Activated gamma-delta T cell (primary cell): Measurements from ENCODE around the gene PCDHGB6.
"Not testable (repeated sequence)": the region's sequence is repeated elsewhere in the genome, so short reads cannot be mapped to it uniquely, and the experiment has no call there.

Experiments used
- DNase-seq: peaks from one replicate; lab custom pipeline; 2025; lab: John Stamatoyannopoulos, UW

Gene PCDHGB6

DNA sequence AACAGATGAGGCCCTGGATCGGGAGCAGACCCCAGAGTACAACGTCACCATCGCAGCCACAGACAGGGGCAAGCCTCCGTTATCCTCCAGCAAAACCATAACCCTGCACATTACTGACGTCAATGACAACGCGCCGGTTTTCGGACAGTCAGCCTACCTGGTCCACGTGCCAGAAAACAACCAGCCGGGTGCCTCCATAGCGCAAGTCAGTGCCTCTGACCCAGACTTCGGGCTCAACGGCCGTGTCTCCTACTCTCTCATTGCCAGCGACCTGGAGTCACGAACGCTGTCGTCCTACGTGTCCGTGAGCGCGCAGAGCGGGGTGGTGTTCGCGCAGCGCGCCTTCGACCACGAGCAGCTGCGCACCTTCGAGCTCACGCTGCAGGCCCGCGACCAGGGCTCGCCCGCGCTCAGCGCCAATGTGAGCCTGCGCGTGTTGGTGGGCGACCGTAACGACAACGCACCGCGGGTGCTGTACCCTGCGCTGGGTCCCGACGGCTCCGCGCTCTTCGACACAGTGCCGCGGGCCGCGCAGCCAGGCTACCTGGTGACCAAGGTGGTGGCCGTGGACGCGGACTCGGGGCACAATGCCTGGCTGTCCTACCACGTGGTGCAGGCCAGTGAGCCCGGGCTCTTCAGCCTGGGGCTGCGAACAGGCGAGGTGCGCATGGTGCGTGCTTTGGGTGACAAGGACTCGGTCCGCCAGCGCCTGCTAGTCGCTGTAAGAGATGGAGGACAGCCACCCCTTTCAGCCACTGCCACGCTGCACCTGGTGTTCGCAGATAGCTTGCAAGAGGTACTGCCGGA lies 11.5 kb downstream of the PCDHGB6 start:
- no peak for DNase-seq

DNA sequence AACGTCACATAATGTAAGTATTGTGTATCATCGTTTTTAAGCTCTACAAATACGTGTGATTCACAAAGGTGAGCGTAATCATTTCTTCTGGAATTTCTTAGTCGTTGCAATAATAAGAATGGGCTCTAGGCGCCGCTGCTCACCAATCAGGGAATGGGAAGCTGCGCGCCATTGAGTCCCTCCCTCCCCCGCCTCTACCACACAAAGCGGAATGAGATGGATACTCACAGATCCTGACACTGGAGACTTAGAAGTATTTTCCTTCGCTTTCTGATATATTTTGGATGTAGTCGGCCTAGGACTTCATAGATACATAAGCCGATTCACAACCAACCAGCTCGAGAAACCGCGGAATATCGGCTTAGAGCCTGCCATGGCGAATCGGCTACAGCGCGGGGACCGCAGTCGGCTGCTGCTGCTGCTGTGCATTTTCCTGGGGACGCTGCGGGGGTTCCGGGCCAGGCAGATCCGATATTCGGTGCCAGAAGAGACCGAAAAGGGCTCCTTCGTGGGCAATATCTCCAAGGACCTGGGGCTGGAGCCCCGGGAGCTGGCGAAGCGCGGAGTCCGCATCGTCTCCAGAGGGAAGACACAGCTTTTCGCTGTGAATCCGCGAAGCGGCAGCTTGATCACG lies 13.2 kb downstream of the PCDHGB6 start, which contains the start of gene PCDHGA11:
Gene PCDHGA11, plus strand, starts transcription at position 197 of the 634 bp plus-strand sequence. Its CDS starts 177 bp downstream, at position 374.
- DNase-seq: no peak

DNA sequence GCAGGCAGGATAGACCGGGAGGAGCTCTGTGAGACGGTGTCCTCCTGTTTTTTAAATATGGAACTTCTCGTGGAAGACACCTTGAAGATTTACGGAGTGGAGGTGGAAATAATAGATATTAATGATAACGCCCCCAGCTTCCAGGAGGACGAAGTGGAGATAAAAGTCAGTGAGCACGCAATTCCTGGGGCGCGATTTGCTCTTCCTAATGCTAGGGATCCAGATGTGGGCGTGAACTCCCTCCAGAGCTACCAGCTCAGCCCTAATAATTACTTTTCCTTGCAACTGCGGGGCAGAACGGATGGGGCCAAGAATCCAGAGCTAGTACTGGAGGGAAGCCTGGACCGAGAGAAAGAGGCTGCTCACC lies 13.7 kb downstream of the PCDHGB6 start:
- no peak for DNase-seq

DNA sequence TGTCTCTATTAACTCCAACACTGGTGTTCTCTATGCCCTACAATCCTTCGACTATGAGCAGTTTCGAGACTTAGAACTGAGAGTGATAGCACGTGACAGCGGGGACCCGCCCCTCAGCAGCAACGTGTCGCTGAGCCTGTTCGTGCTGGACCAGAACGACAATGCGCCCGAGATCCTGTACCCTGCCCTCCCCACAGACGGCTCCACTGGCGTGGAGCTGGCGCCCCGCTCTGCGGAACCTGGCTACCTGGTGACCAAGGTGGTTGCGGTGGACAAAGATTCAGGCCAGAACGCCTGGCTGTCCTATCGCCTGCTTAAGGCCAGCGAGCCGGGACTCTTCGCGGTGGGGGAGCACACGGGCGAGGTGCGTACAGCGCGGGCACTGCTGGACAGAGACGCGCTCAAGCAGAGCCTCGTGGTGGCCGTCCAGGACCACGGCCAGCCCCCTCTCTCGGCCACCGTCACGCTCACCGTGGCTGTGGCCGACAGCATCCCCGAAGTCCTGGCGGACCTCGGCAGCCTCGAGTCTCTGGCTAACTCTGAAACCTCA lies 15.0 kb downstream of the PCDHGB6 start:
- no peak for DNase-seq

- no peak for DNase-seq
Observed at GRCh38 chr5:141427783-141428426, 20.1 kb downstream of the PCDHGB6 start.

DNA sequence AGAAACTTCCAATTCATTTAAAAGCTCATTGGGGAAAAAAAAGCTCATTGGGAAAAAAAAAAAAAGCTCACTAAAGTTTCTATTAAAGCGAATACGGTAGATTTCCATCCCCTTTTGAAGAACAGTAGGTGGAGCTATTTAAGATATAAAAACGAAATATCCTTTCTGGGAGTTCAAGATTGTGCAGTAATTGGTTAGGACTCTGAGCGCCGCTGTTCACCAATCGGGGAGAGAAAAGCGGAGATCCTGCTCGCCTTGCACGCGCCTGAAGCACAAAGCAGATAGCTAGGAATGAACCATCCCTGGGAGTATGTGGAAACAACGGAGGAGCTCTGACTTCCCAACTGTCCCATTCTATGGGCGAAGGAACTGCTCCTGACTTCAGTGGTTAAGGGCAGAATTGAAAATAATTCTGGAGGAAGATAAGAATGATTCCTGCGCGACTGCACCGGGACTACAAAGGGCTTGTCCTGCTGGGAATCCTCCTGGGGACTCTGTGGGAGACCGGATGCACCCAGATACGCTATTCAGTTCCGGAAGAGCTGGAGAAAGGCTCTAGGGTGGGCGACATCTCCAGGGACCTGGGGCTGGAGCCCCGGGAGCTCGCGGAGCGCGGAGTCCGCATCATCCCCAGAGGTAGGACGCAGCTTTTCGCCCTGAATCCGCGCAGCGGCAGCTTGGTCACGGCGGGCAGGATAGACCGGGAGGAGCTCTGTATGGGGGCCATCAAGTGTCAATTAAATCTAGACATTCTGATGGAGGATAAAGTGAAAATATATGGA lies 22.7 kb downstream of the PCDHGB6 start, which contains the start of gene PCDHGA12:
Gene PCDHGA12, plus strand, starts transcription at position 176 of the 782 bp plus-strand sequence. Its CDS starts 253 bp downstream, at position 429.
- DNase-seq: no peak

GRCh38 chr5:141431286-141431685 lies 23.5 kb downstream of the PCDHGB6 start:
- DNase-seq: no peak

DNA sequence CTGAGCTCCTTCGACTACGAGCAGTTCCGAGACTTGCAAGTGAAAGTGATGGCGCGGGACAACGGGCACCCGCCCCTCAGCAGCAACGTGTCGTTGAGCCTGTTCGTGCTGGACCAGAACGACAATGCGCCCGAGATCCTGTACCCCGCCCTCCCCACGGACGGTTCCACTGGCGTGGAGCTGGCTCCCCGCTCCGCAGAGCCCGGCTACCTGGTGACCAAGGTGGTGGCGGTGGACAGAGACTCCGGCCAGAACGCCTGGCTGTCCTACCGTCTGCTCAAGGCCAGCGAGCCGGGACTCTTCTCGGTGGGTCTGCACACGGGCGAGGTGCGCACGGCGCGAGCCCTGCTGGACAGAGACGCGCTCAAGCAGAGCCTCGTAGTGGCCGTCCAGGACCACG lies 24.5 kb downstream of the PCDHGB6 start:
- not testable (repeated sequence) for DNase-seq

GRCh38 chr5:141432726-141433125 lies 24.9 kb downstream of the PCDHGB6 start:
- DNase-seq: not testable (repeated sequence)

GRCh38 chr5:141434006-141434405 lies 26.2 kb downstream of the PCDHGB6 start:
- DNase-seq: no peak

- DNase-seq: no peak
Observed at GRCh38 chr5:141437221-141437620, 29.4 kb downstream of the PCDHGB6 start.

- no peak for DNase-seq
Observed at GRCh38 chr5:141439411-141440141, 31.8 kb downstream of the PCDHGB6 start.

GRCh38 chr5:141440341-141440740 lies 32.5 kb downstream of the PCDHGB6 start:
- no peak for DNase-seq

GRCh38 chr5:141441571-141442170 lies 33.9 kb downstream of the PCDHGB6 start:
- no peak for DNase-seq
